Transverse colon (tissue), 4 donors: ENCODE data around the gene RASSF7. TPM values are rescaled to one million over a fixed set of nuclear protein-coding genes. Genes with fewer than 3 reads are reported as not detected.

Source experiments
- DNase-seq: peaks from one replicate; pipeline ENCODE4 v3.0.0-alpha.2; 2019
- H3K27ac ChIP-seq, 4 donors: fragments of 200-600 bp; sonication (generic); 2 replicates each; pipeline ENCODE4 v1.5.1; 2016 to 2018; ENCODE audit warnings: inconsistent platforms in 4 of 4
- H3K27me3 ChIP-seq: fragments of 200-600 bp; sonication (generic); 2 replicates; pipeline ENCODE4 v1.5.1; 2017; ENCODE audit warnings: inconsistent platforms
- H3K36me3 ChIP-seq, 4 donors: fragments of 200-600 bp; sonication (generic); 2 replicates each; pipeline ENCODE4 v1.5.1; 2017 to 2019; ENCODE audit warnings: inconsistent platforms in 4 of 4
- H3K4me1 ChIP-seq, 4 donors: fragments of 200-600 bp; sonication (generic); 2 replicates each; pipeline ENCODE4 v1.5.1; 2017 to 2020; ENCODE audit warnings: inconsistent platforms in 4 of 4
- H3K4me3 ChIP-seq, 4 donors: fragments of 200-600 bp; sonication (generic); 1 replicate in 1 of 4; 2 replicates in 3 of 4; pipeline versions ENCODE4 v1.5.1 to v1.6.1; 2017 to 2019; ENCODE audit warnings: inconsistent platforms in 4 of 4
- H3K9me3 ChIP-seq, 2 donors: fragments of 200-600 bp; sonication (generic); 2 replicates each; pipeline ENCODE4 v1.5.1; 2017 to 2019; ENCODE audit warnings: inconsistent platforms in 2 of 2
- EP300 ChIP-seq: sonication (generic); formaldehyde crosslinking; IDR thresholded peaks from one replicate; pipeline ENCODE4 v1.6.1; 2017; ENCODE audit warnings: antibody characterized with exemption, low read depth
- POLR2A ChIP-seq: fragments of 450-650 bp; IDR thresholded peaks from one replicate; pipeline ENCODE4 v1.6.1; 2016; ENCODE audit warnings: antibody characterized with exemption, mild to moderate bottlenecking, moderate library complexity
- POLR2AphosphoS5 ChIP-seq, 3 donors: sonication (generic); formaldehyde crosslinking; IDR thresholded peaks; one replicate each; pipeline ENCODE4 v1.6.1; 2016; ENCODE audit warnings: antibody characterized with exemption in 3 of 3
- WGBS, 2 donors: methylation state at CpG; one replicate each; pipeline ENCODE4 v1.1.5; 2018; ENCODE audit warnings: low coverage in 1 of 2; 5-methylcytosine and 5-hydroxymethylcytosine counted together
- in situ Hi-C, 4 donors: fragments of 200-750 bp; cut with MboI; loops; one replicate each; pipeline versions ENCODE4 v1.15.0 to v1.15.1; 2017; ENCODE audit warnings: low sequenced_read_pairs in 3 of 4, low pct_ligation_motif_present in 1 of 4, low pct_unique_long_range_greater_than_20kb in 1 of 4
- intact Hi-C: fragments of 100-400 bp; cut with DNase I; formaldehyde crosslinking; loops from one replicate; pipeline ENCODE4 v1.15.1; 2023; ENCODE audit warnings: low total_unique reads
- total RNA-seq, 4 donors: library from RNA; depleted of rRNA; stranded (reverse); fragments of >200 nt; gene quantifications; one replicate each; pipeline ENCODE4 v1.1.0, GENCODE V29; 2016
- TF ChIP-seq, protein P1 (sequence below), 5 experiments: fragments of 200-600 bp in 3 of 5; fragments of 450-650 bp in 2 of 5; sonication (generic) in 3 of 5; IDR thresholded peaks; 1 replicate in 2 of 5; 2 replicates in 3 of 5; pipeline ENCODE4 v1.5.1; 2016 to 2017; ENCODE audit warnings: antibody characterized with exemption in 5 of 5, inconsistent platforms in 3 of 5, mild to moderate bottlenecking in 2 of 5, moderate library complexity in 1 of 5

The RASSF7 gene
- total RNA-seq, 4 donors from 2014 or later = 131 to 247 (median 213) TPM

DNA sequence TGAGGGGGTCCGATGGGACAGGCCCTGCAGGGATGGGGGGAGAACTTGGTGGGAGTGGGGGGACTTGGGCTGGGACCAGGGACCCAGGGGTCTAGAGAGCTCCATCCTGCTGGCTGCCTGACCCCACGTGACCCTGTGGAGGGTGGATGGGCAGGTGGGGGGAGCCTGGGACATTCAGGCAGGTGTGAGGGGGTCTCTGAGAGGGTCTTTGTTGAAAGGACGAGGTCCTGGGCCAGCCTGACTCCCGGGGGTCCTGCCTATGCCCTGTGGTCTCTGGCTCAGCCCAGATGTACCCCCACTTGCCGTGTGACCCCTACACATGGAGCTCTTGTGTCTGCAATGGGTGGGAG is 16.0 kb upstream of the RASSF7 start:
- H3K27me3 ChIP-seq = no peaks in the 10 kb centered on the region
- TF ChIP-seq POLR2A (no peak), EP300 (no peak), POLR2AphosphoS5 (IDR thresholded peaks at IDR 0.05) (no peak)
- TF ChIP-seq, protein P1, sequence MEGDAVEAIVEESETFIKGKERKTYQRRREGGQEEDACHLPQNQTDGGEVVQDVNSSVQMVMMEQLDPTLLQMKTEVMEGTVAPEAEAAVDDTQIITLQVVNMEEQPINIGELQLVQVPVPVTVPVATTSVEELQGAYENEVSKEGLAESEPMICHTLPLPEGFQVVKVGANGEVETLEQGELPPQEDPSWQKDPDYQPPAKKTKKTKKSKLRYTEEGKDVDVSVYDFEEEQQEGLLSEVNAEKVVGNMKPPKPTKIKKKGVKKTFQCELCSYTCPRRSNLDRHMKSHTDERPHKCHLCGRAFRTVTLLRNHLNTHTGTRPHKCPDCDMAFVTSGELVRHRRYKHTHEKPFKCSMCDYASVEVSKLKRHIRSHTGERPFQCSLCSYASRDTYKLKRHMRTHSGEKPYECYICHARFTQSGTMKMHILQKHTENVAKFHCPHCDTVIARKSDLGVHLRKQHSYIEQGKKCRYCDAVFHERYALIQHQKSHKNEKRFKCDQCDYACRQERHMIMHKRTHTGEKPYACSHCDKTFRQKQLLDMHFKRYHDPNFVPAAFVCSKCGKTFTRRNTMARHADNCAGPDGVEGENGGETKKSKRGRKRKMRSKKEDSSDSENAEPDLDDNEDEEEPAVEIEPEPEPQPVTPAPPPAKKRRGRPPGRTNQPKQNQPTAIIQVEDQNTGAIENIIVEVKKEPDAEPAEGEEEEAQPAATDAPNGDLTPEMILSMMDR (IDR thresholded peaks at IDR 0.05) = no peak
- in situ Hi-C loops = no loop called here
- no peak overlapping the region for H3K4me3 ChIP-seq
- intact Hi-C loops = no loop called here
- H3K4me1 ChIP-seq = peaks cover 0 to 5% (median 1%) of the 10 kb centered on the region in 4 donors
- DNase-seq = no peak
- 73% methylated on average over 4 of the region's 5 CpGs; no CpG with 5 or more reads in 1 of the 2 donors for WGBS, 2 donors
- no peaks in the 10 kb centered on the region for H3K9me3 ChIP-seq
- no peaks in the 10 kb centered on the region for H3K36me3 ChIP-seq
- no peak overlapping the region for H3K27ac ChIP-seq

DNA sequence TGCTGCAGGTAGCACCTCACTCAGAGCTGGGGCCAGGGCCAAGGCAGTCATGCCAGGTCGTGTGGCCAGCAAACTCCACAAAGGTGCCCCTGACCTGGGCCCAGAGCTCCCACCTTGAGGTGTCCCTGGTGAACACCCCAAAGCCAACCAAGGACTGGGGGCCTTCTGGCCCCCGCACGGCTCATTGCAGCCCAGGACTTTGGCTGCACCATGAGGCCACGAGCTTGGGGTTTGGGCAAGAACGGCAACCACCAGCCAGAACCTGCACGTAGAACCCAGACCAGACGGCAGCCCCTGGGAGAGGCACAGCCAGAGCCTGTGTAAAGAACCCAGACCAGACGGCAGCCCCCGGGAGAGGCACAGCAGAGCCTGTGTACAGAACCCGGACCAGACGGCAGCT is 15.6 kb upstream of the RASSF7 start:
- H3K4me1 ChIP-seq = peaks cover 0 to 5% (median 1%) of the 10 kb centered on the region in 4 donors
- in situ Hi-C loops = no loop called here
- TF ChIP-seq POLR2A = no peak
- no peak for TF ChIP-seq EP300
- no peak for TF ChIP-seq POLR2AphosphoS5 (IDR thresholded peaks at IDR 0.05)
- TF ChIP-seq, protein P1 (IDR thresholded peaks at IDR 0.05) = no peak
- no peak overlapping the region for H3K4me3 ChIP-seq
- H3K27me3 ChIP-seq = no peaks in the 10 kb centered on the region
- H3K27ac ChIP-seq = no peak overlapping the region
- WGBS, 2 donors = 85% methylated on average over 10 of the region's 11 CpGs; no CpG with 5 or more reads in 1 of the 2 donors
- intact Hi-C loops = no loop called here
- H3K9me3 ChIP-seq = no peaks in the 10 kb centered on the region
- H3K36me3 ChIP-seq = no peaks in the 10 kb centered on the region
- no peak for DNase-seq

DNA sequence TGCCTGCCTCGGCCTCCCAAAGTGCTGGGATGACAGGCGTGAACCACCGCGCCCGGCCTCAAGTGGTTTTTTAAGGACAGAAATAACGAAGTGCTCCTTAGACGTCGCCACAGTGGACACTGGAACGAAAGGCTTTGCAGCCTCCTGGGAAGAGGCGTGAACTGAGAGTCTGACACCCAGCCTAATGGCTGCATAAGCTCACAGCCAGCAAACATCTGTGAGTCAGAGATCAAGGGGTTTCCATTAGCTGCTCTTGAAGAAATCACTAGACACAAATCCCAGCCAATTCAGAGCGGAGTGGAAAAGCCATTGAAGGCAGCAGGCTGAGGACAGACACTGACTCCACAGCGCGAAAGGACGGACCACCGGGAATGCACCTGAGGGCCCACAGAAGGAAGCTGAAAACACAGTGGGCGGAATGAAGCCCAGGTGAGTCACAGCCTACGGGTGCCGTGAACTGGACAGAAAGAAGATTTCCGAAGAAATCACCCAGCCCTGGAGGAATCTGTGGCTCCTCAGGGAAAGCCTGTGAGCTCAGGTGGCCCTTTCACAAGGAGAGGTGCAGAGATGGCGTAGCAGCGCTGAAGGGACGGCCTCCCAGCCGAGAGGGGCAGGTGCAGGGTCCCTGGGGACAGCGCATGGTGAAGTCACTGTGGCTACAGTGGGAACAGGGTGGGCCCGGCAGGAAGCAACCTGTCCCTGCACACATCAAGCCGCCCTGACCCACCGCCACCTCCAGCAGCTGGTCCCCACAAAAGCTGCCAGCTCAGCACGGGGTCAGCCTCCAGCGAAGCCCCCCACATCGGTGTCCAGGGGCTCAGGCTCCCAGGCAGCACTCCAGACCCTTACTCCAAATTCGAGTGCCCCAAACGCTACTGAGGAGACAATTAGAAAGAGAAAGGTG is 11.8 kb upstream of the RASSF7 start:
- intact Hi-C loops (no loop called here), in situ Hi-C loops (no loop called here)
- WGBS, 2 donors = 86% methylated on average over 32 of the region's 32 CpGs; no CpG with 5 or more reads in 1 of the 2 donors
- Histone ChIP-seq H3K36me3 (no peaks in the 10 kb centered on the region), H3K9me3 (no peaks in the 10 kb centered on the region), H3K4me3 (no peak overlapping the region), H3K4me1 (peaks cover 0 to 5% (median 2%) of the 10 kb centered on the region in 4 donors), H3K27ac (no peak overlapping the region), H3K27me3 (peaks cover 16% of the 10 kb centered on the region)
- no peak for DNase-seq
- TF ChIP-seq POLR2AphosphoS5 (IDR thresholded peaks at IDR 0.05) = no peak
- TF ChIP-seq POLR2A = no peak
- TF ChIP-seq, protein P1 (IDR thresholded peaks at IDR 0.05) = no peak
- TF ChIP-seq EP300 = no peak

DNA sequence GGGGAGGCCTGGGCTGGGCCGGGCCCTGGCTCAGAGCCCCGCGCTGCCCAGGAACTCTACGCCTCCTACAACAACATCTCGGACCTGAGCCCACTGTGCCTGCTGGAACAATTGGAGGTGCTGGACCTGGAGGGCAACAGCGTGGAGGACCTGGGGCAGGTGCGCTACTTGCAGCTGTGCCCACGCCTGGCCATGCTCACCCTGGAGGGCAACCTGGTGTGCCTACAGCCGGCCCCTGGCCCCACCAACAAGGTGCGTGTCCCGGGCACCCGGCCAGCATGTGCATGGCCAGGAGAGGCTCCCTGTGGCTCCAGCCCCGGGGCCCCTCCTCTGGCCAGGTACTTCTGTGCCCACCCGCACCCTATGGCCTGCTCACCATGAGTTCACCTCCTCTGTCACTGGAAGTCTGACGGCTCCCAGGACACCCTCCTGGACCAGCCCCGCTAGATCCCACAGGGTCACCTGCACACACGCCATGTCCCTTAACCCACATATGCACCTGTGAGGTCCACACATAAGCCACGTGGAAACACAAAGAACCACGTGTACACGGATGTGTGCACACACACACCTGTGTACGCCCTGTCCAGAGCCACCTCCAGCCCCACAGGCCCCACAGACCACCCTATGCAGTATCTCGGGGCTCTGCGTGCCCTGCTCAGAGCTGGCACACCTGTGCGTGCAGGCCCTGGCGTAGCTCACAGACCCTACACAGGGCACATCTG is 10.6 kb upstream of the RASSF7 start:
- in situ Hi-C loops (no loop called here), intact Hi-C loops (no loop called here)
- Histone ChIP-seq H3K27ac (no peak overlapping the region), H3K27me3 (peaks cover 27% of the 10 kb centered on the region), H3K4me1 (peaks cover 8 to 12% (median 10%) of the 10 kb centered on the region in 4 donors), H3K9me3 (no peaks in the 10 kb centered on the region), H3K36me3 (no peaks in the 10 kb centered on the region), H3K4me3 (no peak overlapping the region)
- DNase-seq = no peak
- TF ChIP-seq, protein P1 (IDR thresholded peaks at IDR 0.05) = no peak
- no peak for TF ChIP-seq EP300
- no peak for TF ChIP-seq POLR2AphosphoS5 (IDR thresholded peaks at IDR 0.05)
- no peak for TF ChIP-seq POLR2A
- 50 to 92% methylated on average over 2 to 23 of the region's 25 CpGs for WGBS, 2 donors
